PC-9 (cell line): ENCODE data around the gene RFTN1.

Source experiments
- CTCF ChIP-seq: fragments of 200-600 bp; sonication (generic); conservative IDR thresholded peaks from 2 replicates; pipeline ENCODE4 v1.6.1; 2017; ENCODE audit warnings: mixed run types, antibody characterized with exemption, mild to moderate bottlenecking, moderate library complexity
- EZH2 ChIP-seq: fragments of 200-600 bp; sonication (generic); IDR thresholded peaks from 2 replicates; pipeline ENCODE4 v1.8.0; 2017; ENCODE audit warnings: antibody characterized with exemption, low read depth

DNA sequence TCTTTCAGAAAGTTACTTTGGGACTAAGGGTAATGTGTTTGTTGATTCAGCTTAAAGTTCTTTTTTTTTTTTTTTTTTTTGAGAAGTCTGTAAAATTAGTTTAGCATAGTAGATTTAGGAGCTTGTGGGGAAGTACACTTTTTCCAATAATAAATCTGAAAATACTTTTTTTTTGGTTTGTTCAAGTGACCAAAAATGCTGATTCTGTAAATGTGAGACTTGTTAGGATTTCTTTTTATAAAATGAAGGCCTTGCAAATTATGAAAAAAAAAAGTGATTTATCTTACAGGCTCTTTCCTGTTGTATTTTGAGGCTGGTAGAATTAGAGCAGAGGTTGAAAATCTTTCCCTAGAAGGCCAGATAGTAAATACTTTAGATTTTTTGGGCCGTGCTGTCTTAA is 240.9 kb downstream of the RFTN1 start:
- TF ChIP-seq CTCF (no peak), EZH2 (no peak)
